ENCODE measurements around the gene RMRP.

- TF ChIP-seq CTCF (IDR thresholded peaks at IDR 0.05) (no peak), POLR2A (IDR thresholded peaks at IDR 0.05) (no peak), EP300 (IDR thresholded peaks at IDR 0.05) (no peak), POLR2AphosphoS5 (IDR thresholded peaks at IDR 0.05) (no peak)
Observed at GRCh38 chr9:35705836-35706430, 48.1 kb upstream of the RMRP start.
